HG02943 (cell line): Measurements from ENCODE around the gene GPS2.
A peak's percentile ranks its signal among the peaks of the same experiment; 100 is the strongest.
"Not testable (repeated sequence)": the region's sequence is repeated elsewhere in the genome, so short reads cannot be mapped to it uniquely, and the experiment has no call there.

Experiments
- ATAC-seq: cut with Tn5 transposase; IDR thresholded peaks from one replicate; pipeline ENCODE4 v1.9.1; 2021; ENCODE audit warnings: mild to moderate bottlenecking, low read depth, moderate library complexity; ENCODE audit not compliant: unreplicated experiment

GPS2 gene

GRCh38 chr17:7337600-7337999 is 22.4 kb upstream of the GPS2 start:
- not testable (repeated sequence) for ATAC-seq

GRCh38 chr17:7336240-7337175 is 21.3 kb upstream of the GPS2 start, which contains the start of gene ACAP1:
TSS of gene ACAP1 (plus strand) at chr17:7336529. CDS start at chr17:7336735, 206 bp downstream.
- peak; percentile 60 for ATAC-seq

- not testable (repeated sequence) for ATAC-seq
Observed at GRCh38 chr17:7335765-7336164, 20.6 kb upstream of the GPS2 start.

GRCh38 chr17:7334938-7335538 is 19.9 kb upstream of the GPS2 start:
- no peak for ATAC-seq

GRCh38 chr17:7332600-7333069 is 17.5 kb upstream of the GPS2 start:
- not testable (repeated sequence) for ATAC-seq

GRCh38 chr17:7332111-7332510 is 17.0 kb upstream of the GPS2 start:
- ATAC-seq: no peak

- ATAC-seq: no peak
Observed at GRCh38 chr17:7330638-7331015, 15.5 kb upstream of the GPS2 start.

- ATAC-seq: peak; percentile 47
Observed at GRCh38 chr17:7329997-7330637, 15.0 kb upstream of the GPS2 start.

GRCh38 chr17:7329374-7329996 is 14.3 kb upstream of the GPS2 start:
- peak; percentile 55 for ATAC-seq

GRCh38 chr17:7328840-7329373 is 13.7 kb upstream of the GPS2 start, which contains the start of gene NEURL4:
TSS of gene NEURL4 (minus strand) at chr17:7329335. CDS start at chr17:7329312, 23 bp downstream.
- peak; percentile 13 for ATAC-seq

GRCh38 chr17:7328009-7328408 is 12.8 kb upstream of the GPS2 start:
- ATAC-seq: no peak

GRCh38 chr17:7327501-7327900 is 12.3 kb upstream of the GPS2 start:
- ATAC-seq: no peak

GRCh38 chr17:7327056-7327455 is 11.9 kb upstream of the GPS2 start:
- ATAC-seq: no peak

GRCh38 chr17:7326186-7326585 is 11.0 kb upstream of the GPS2 start:
- no peak for ATAC-seq

GRCh38 chr17:7325031-7325528 is 9.9 kb upstream of the GPS2 start:
- ATAC-seq: no peak

- ATAC-seq: no peak
Observed at GRCh38 chr17:7324438-7324779, 9.2 kb upstream of the GPS2 start.

GRCh38 chr17:7323731-7324437 is 8.7 kb upstream of the GPS2 start:
- no peak for ATAC-seq

GRCh38 chr17:7322520-7323194 is 7.5 kb upstream of the GPS2 start:
- ATAC-seq: no peak

GRCh38 chr17:7321466-7321865 is 6.3 kb upstream of the GPS2 start:
- no peak for ATAC-seq
